PC-9 (cell line): ENCODE measurements around the gene MYO18A. TPM values are rescaled to one million over a fixed set of nuclear protein-coding genes. Genes with fewer than 3 reads are reported as not detected.

Source experiments
- BruUV-seq: library from RNA; stranded (reverse); fragments of 400-500 nt; replicated peaks from 2 replicates; lab custom pipeline; 2021; lab: Mats Ljungman, UMichigan
- CTCF ChIA-PET: fragments of 300-600 bp; sonication (Branson Sonifier 250); formaldehyde crosslinking; loops from one replicate; lab custom pipeline; 2022; ENCODE audit warnings: antibody characterized with exemption; lab: Charles Lee
- POLR2A ChIA-PET: fragments of 300-600 bp; sonication (Branson Sonifier 250); formaldehyde crosslinking; loops from one replicate; lab custom pipeline; 2022; ENCODE audit warnings: antibody characterized with exemption; ENCODE audit not compliant: unreplicated experiment; lab: Charles Lee
- DNase-seq, 2 experiments: peaks; one replicate each; pipeline versions ENCODE4 v3.0.0 to v3.0.0-alpha.2; 2015 to 2022; ENCODE audit warnings: mixed read lengths in 1 of 2
- H2AFZ ChIP-seq: fragments of 200-600 bp; sonication (generic); 2 replicates; pipeline ENCODE4 v1.8.1; 2017; ENCODE audit warnings: antibody characterized with exemption
- H3F3A ChIP-seq: fragments of 200-600 bp; sonication (generic); 2 replicates; pipeline ENCODE4 v1.8.1; 2017; ENCODE audit warnings: antibody characterized with exemption, mild to moderate bottlenecking, low read depth; ENCODE audit not compliant: insufficient read depth
- H3K27ac ChIP-seq: fragments of 200-600 bp; sonication (generic); 2 replicates; pipeline ENCODE4 v1.6.1; 2016; ENCODE audit warnings: mixed run types
- H3K27me3 ChIP-seq: fragments of 200-600 bp; sonication (generic); 2 replicates; pipeline ENCODE4 v1.6.1; 2016; ENCODE audit warnings: low read depth, mixed run types; ENCODE audit not compliant: insufficient read depth
- H3K36me3 ChIP-seq: fragments of 200-600 bp; sonication (generic); 2 replicates; pipeline ENCODE4 v1.6.1; 2016; ENCODE audit warnings: low read depth, mixed run types
- H3K4me1 ChIP-seq: fragments of 200-600 bp; sonication (generic); replicated peaks from 2 replicates; pipeline ENCODE4 v1.6.1; 2016; ENCODE audit warnings: mixed run types; ENCODE audit not compliant: insufficient read depth
- H3K4me2 ChIP-seq: fragments of 200-600 bp; sonication (generic); 2 replicates; pipeline ENCODE4 v1.6.1; 2017; ENCODE audit warnings: mixed run types
- H3K4me3 ChIP-seq: fragments of 200-600 bp; sonication (generic); 2 replicates; pipeline ENCODE4 v1.6.1; 2016; ENCODE audit warnings: mixed run types
- H3K79me2 ChIP-seq: fragments of 200-600 bp; sonication (generic); 2 replicates; pipeline ENCODE4 v1.6.1; 2017; ENCODE audit warnings: low read depth, mixed run types
- H3K9me2 ChIP-seq: fragments of 200-600 bp; sonication (generic); 2 replicates; pipeline ENCODE4 v1.8.1; 2017; ENCODE audit warnings: mild to moderate bottlenecking; ENCODE audit not compliant: insufficient read depth
- H3K9me3 ChIP-seq: fragments of 200-600 bp; sonication (generic); 2 replicates; pipeline ENCODE4 v1.8.1; 2016; ENCODE audit warnings: low read depth; ENCODE audit not compliant: insufficient read depth
- H4K20me1 ChIP-seq: fragments of 200-600 bp; sonication (generic); 2 replicates; pipeline ENCODE4 v1.8.1; 2017; ENCODE audit not compliant: insufficient read depth
- EZH2 ChIP-seq: fragments of 200-600 bp; sonication (generic); IDR thresholded peaks from 2 replicates; pipeline ENCODE4 v1.8.0; 2017; ENCODE audit warnings: antibody characterized with exemption, low read depth
- intact Hi-C: fragments of 100-400 bp; cut with micrococcal nuclease; formaldehyde crosslinking; loops from one replicate; pipeline ENCODE4 v1.10.0; 2022; ENCODE audit not compliant: unreplicated experiment
- total RNA-seq: library from RNA; stranded (reverse); gene quantifications from 2 replicates; pipeline ENCODE4 v1.2.3, GENCODE V29; 2021
- TF ChIP-seq, protein P1 (sequence below): fragments of 200-600 bp; sonication (generic); conservative IDR thresholded peaks from 2 replicates; pipeline ENCODE4 v1.6.1; 2017; ENCODE audit warnings: mixed run types, antibody characterized with exemption, mild to moderate bottlenecking, moderate library complexity

Gene MYO18A
- total RNA-seq, 1 experiment from 2014 or later: 150 TPM

GRCh38 chr17:29119265-29119664, 60.9 kb downstream of the MYO18A start:
- Histone ChIP-seq H3F3A (peaks cover 29% of the 10 kb centered on the region), H3K27me3 (no peaks in the 10 kb centered on the region), H4K20me1 (peaks cover 23% of the 10 kb centered on the region), H3K4me2 (no peak overlapping the region), H3K36me3 (0 out of 2 replicates have a peak, but pooled peaks cover 7% of the 10 kb centered on the region), H3K79me2 (peaks cover 21% of the 10 kb centered on the region), H3K9me2 (no peaks in the 10 kb centered on the region), H3K4me3 (no peak overlapping the region), H3K27ac (no peak overlapping the region), H2AFZ (no peak overlapping the region), H3K9me3 (no peaks in the 10 kb centered on the region), H3K4me1 (peaks cover 3% of the 10 kb centered on the region)
- ChIA-PET CTCF (interaction anchor here (0.7 kb wide), 1 partner anchor 117 kb away, joined by 3 read pairs; no protein-coding TSS in a partner anchor), POLR2A (no interaction called here)
- no TSS peak for BruUV-seq
- no peak for DNase-seq
- intact Hi-C loops: loop anchor here (5.0 to 10.0 kb wide), 2 partner anchors 394 to 472 kb away; partner anchors contain the start of genes BLTP2, NEK8 and TLCD1
- no peak for TF ChIP-seq EZH2
- TF ChIP-seq, protein P1, sequence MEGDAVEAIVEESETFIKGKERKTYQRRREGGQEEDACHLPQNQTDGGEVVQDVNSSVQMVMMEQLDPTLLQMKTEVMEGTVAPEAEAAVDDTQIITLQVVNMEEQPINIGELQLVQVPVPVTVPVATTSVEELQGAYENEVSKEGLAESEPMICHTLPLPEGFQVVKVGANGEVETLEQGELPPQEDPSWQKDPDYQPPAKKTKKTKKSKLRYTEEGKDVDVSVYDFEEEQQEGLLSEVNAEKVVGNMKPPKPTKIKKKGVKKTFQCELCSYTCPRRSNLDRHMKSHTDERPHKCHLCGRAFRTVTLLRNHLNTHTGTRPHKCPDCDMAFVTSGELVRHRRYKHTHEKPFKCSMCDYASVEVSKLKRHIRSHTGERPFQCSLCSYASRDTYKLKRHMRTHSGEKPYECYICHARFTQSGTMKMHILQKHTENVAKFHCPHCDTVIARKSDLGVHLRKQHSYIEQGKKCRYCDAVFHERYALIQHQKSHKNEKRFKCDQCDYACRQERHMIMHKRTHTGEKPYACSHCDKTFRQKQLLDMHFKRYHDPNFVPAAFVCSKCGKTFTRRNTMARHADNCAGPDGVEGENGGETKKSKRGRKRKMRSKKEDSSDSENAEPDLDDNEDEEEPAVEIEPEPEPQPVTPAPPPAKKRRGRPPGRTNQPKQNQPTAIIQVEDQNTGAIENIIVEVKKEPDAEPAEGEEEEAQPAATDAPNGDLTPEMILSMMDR: no peak

- no peaks in the 10 kb centered on the region for H3K9me3 ChIP-seq
- no peaks in the 10 kb centered on the region for H3K9me2 ChIP-seq
- peaks cover 4% of the 10 kb centered on the region; the same call in 1 of the 2 replicates for H3K79me2 ChIP-seq
- peaks cover 8% of the 10 kb centered on the region for H4K20me1 ChIP-seq
- ChIA-PET POLR2A (no interaction called here), CTCF (interaction anchor here (0.5 to 3.8 kb wide), 18 partner anchors 16 to 778 kb away, joined by 3 to 37 read pairs (median 3); no protein-coding TSS in a partner anchor)
- H3K4me3 ChIP-seq: no peak overlapping the region
- 0 out of 2 replicates have a peak, but pooled peaks cover 7% of the 10 kb centered on the region for H3K36me3 ChIP-seq
- peaks cover 23% of the 10 kb centered on the region for H3F3A ChIP-seq
- intact Hi-C loops: loop anchor here (5.0 to 10.0 kb wide), 2 partner anchors 392 to 470 kb away; partner anchors contain the start of genes BLTP2, NEK8 and TLCD1
- no peaks in the 10 kb centered on the region for H3K4me1 ChIP-seq
- no TSS peak for BruUV-seq
- TF ChIP-seq, protein P1: peak; percentile 97
- TF ChIP-seq EZH2: no peak
- no peak overlapping the region for H3K27ac ChIP-seq
- DNase-seq: peak; percentile 47 to 62
- no peak overlapping the region for H3K4me2 ChIP-seq
- H2AFZ ChIP-seq: no peak overlapping the region
- no peaks in the 10 kb centered on the region for H3K27me3 ChIP-seq
Measured at GRCh38 chr17:29116804-29117753, 63.1 kb downstream of the MYO18A start.
